Measurements from ENCODE around the gene EXOC4.

EXOC4 gene

DNA sequence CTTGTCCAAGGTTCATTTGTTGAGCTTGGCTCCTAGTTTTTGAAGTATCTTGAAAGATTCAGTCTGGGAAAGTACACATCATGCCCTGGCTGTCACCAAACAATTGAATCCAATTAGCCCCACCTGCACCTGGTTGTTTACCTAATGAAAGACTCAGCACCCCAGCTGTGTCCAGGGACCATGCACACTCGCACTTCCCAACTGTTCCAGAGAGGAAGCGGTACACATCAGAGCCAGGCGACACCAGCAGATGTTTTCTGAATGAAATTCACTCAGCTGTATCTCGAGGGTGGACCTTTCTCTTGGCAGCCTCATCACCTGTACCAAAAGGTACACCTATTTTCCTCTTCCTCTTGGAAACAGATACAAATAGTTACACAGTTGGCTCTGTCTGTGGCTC lies 657.9 kb downstream of the EXOC4 start:
- TF ChIP-seq CTCF (IDR thresholded peaks at IDR 0.05): no peak

- TF ChIP-seq CTCF (IDR thresholded peaks at IDR 0.05): no peak
Observed at GRCh38 chr7:133911724-133912123, 658.8 kb downstream of the EXOC4 start.

GRCh38 chr7:133912916-133913697 lies 660.2 kb downstream of the EXOC4 start:
- TF ChIP-seq CTCF (IDR thresholded peaks at IDR 0.05): no peak

DNA sequence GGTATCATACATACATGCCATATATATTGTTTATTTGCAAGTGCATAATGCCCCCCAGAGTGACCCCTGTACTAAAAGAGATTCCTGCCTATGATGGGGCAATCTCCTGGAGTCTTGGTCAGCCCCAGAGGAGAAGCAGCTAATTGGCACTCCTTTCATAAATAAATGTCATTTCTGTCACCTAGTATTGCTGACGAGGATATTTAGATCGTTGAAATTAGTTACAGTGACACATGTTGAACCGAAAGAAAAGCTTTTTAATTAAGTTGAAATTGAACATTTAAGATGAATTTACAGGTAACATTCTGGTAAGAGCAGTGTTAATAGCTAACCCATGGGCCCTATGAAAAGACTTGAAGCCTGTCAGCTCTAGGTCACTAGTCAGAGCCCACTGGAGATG lies 663.7 kb downstream of the EXOC4 start:
- TF ChIP-seq CTCF (IDR thresholded peaks at IDR 0.05): no peak

GRCh38 chr7:133919810-133920209 lies 666.9 kb downstream of the EXOC4 start:
- TF ChIP-seq CTCF (IDR thresholded peaks at IDR 0.05): no peak

- no peak for TF ChIP-seq CTCF (IDR thresholded peaks at IDR 0.05)
Observed at GRCh38 chr7:133921635-133922182, 668.8 kb downstream of the EXOC4 start.

DNA sequence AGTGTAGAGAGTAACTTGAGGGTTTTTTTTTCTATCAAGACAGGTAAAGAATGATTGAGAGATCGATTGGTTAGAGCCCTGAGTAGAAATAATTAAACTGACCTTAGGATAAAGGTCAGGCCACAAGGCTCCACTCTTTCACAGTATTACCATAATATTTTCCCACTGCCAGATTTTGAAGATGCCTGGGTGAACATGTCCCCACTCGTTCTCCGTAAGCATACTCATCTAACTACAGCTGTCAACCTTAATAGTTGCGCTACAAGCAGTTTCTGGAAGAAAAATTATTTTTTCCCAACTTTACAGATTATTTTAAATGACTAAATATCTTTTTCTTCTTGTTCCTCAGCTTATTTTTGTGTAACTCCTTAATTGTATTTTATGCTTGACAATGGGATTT lies 671.1 kb downstream of the EXOC4 start:
- no peak for TF ChIP-seq CTCF (IDR thresholded peaks at IDR 0.05)

Data from LNCAP (cell line).